ENCODE data around the gene KCNMB1.
A peak's percentile ranks its signal among the peaks of the same experiment; 100 is the strongest.
"Not testable (repeated sequence)": the region's sequence is repeated elsewhere in the genome, so short reads cannot be mapped to it uniquely, and the experiment has no call there.

The KCNMB1 gene

DNA sequence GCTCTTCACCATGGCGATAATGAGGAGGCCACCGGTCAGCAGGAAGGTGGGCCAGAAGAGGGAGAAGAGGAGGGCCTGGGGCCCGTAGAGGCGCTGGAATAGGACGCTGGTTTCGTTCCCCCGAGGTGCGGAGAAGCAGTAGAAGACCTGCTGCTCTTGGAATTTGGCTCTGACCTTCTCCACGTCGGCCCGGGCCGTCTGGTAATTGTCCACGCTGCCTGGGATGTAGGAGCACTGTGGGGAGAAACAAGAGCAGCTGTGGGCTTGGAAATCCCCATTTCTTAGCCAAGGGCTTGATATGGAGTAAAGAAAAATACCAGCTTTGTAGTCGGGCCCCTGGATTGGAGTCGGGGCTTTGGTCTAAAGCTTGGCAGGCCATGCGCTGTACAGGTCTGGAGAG, 10.4 kb downstream of the KCNMB1 start:
- no peak for ATAC-seq (ENCODE audit: low read depth)
- no peaks in the 10 kb centered on the region for H3K9me3 Mint-ChIP-seq
- peaks cover 8% of the 10 kb centered on the region for H3K27me3 Mint-ChIP-seq
- no peak overlapping the region for H3K27ac Mint-ChIP-seq
- no peaks in the 10 kb centered on the region for H3K4me1 Mint-ChIP-seq
- H3K36me3 Mint-ChIP-seq: no peaks in the 10 kb centered on the region
- no peak for DNase-seq (ENCODE audit: low spot score in 2 of 2)
- no peak overlapping the region for H3K4me3 Mint-ChIP-seq

DNA sequence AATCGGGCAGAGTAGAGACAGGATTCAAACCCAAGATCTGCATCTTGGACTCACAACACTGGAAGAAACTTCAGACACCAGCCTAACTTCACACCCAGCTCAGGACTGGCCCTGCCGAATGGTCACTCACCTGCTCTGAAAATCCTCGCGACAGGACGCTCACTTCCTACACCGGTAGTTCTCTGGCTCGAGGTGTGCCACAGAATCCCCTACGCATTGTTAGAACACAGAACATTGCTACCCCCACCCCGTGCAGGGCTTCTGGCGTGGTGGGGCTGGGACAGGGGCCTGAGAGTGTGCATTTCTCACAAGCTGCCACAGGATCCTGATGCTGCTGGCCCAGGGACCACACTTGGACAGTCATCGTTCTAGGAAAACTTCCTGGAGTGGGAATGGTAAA, 12.1 kb downstream of the KCNMB1 start:
- ATAC-seq (ENCODE audit: low read depth) (no peak), DNase-seq (ENCODE audit: low spot score in 2 of 2) (no peak)
- no peaks in the 10 kb centered on the region for H3K9me3 Mint-ChIP-seq
- no peaks in the 10 kb centered on the region for H3K4me1 Mint-ChIP-seq
- H3K4me3 Mint-ChIP-seq: no peak overlapping the region
- H3K36me3 Mint-ChIP-seq: no peaks in the 10 kb centered on the region
- H3K27ac Mint-ChIP-seq: no peak overlapping the region
- peaks cover 9% of the 10 kb centered on the region for H3K27me3 Mint-ChIP-seq

DNA sequence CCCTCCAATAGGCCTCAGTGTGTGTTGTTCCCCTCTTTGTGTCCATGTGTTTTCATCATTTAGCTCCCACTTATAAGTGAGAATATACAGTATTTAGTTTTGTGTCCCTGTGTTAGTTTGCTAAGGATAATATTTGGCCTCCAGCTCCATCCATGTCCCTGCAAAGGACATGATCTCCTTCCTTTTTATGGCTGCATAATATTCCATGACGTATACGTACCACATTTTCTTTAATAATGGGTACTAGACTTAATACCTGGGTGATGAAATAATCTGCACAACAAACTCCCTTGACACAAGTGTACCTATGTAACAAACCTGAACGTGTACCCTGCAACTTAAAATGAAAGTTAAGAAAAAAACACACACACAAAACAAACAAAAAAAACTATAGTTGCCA, 12.6 kb downstream of the KCNMB1 start:
- not testable (repeated sequence) for ATAC-seq (ENCODE audit: low read depth); H3K36me3 Mint-ChIP-seq; H3K27ac Mint-ChIP-seq; H3K4me3 Mint-ChIP-seq; H3K27me3 Mint-ChIP-seq; DNase-seq (ENCODE audit: low spot score in 2 of 2); H3K9me3 Mint-ChIP-seq; H3K4me1 Mint-ChIP-seq

DNA sequence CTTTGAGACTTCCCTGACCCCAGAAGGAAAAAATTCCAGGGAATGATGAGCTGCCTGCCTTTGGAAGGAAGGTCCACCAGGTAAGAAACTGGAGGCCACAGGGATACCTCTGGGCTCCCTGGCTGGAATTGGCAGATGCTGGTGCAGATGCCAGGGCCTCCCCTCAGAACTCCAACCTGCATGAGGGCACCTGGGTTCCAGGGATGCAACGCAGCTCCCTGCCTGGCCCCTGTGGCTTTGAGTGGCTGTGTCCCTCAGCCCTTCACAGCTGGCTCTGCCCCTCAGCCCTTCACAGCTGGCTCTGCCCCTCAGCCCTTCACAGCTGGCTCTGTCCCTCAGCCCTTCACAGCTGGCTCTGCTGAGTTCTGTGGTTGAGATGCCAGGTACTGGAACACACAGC, 13.9 kb downstream of the KCNMB1 start:
- Mint-ChIP-seq H3K27me3 (peaks cover 9% of the 10 kb centered on the region), H3K4me1 (no peaks in the 10 kb centered on the region), H3K9me3 (no peaks in the 10 kb centered on the region), H3K27ac (no peak overlapping the region), H3K4me3 (no peak overlapping the region), H3K36me3 (no peaks in the 10 kb centered on the region)
- ATAC-seq (ENCODE audit: low read depth) (no peak), DNase-seq (ENCODE audit: low spot score in 2 of 2) (no peak)

DNA sequence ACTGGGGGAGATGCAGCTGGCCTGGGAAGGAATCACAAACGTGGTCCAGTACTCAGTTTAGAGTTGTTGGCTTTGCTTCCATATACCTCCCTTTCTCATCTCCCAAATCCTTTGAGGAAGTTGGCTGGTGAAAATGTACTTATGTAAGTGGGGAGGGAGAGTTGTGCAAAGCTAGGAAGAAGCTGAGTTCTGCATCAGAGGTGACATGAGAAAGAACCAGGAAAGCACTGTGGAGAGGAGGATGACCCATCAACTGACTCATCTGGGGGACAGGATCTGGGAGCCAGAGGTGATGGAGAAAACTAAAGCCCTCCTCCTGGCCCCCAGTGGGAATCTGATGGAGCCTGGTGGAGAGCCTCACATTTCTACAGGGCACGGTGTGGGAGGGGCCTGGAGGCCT, 16.2 kb downstream of the KCNMB1 start:
- H3K4me3 Mint-ChIP-seq: no peak overlapping the region
- ATAC-seq (ENCODE audit: low read depth) (no peak), DNase-seq (ENCODE audit: low spot score in 2 of 2) (no peak)
- H3K27ac Mint-ChIP-seq: no peak overlapping the region
- H3K36me3 Mint-ChIP-seq: no peaks in the 10 kb centered on the region
- H3K9me3 Mint-ChIP-seq: no peaks in the 10 kb centered on the region
- H3K27me3 Mint-ChIP-seq: peaks cover 3% of the 10 kb centered on the region
- H3K4me1 Mint-ChIP-seq: no peaks in the 10 kb centered on the region

DNA sequence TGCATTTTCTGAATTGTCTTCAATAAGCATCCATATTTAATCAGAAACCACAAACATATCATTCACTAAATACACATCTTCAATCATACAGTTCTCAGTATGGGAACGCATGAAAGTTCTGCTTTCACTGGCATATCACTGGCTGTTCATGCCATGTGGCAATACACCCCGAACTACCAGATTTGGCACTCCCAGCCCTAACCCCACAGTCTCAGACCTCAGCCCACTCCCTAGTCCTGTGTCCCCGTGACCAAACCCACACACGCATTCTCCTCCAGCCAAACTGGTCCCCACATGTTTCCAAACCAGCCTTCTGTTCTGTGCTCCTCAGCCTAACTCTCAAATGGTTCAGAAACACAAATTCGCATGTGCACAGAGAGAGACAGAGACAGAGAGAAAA, 20.6 kb downstream of the KCNMB1 start:
- Mint-ChIP-seq H3K4me1 (no peaks in the 10 kb centered on the region), H3K27ac (no peak overlapping the region), H3K9me3 (no peaks in the 10 kb centered on the region), H3K4me3 (no peak overlapping the region), H3K36me3 (no peaks in the 10 kb centered on the region), H3K27me3 (peaks cover 3% of the 10 kb centered on the region)
- no peak for ATAC-seq (ENCODE audit: low read depth)
- no peak for DNase-seq (ENCODE audit: low spot score in 2 of 2)

DNA sequence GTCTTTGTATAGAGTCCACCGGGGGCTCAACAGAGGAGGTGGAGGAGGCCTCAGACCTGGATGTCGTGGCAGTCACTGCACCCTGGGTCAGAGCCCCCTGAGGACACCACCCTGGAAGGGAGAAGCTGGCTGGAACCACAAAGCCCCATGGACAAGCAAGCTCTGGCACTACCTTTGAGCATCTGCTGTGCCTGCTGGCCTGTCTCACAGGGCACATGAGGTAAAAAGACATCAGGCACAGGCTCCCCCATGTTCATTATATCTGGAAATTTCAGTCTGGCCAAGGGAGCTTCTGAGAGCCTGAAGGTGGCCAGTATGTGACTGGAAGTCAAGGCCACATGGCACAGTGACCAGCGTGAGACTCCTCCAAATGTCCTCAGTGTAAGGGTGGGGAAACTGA, 22.9 kb downstream of the KCNMB1 start:
- H3K27ac Mint-ChIP-seq: no peak overlapping the region
- H3K27me3 Mint-ChIP-seq: no peaks in the 10 kb centered on the region

DNA sequence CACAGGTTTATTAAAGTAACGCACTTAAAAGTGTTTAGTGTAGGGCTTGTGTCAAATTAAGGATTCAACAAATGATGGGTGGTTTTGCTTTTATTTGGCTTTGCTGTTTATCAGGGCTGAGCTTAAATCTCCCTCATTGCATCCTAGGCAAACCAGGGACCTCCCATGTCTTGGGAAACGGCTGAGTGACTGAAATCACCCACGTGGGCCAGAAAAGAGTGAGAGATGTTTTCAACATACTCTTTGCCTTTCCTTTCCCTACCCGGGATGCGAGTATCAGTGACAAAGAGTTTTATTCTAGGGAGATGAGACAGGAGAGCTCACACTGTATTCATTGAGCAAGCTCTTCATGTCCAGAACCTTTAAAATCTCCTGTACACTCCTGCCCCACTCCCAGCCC, 23.3 kb downstream of the KCNMB1 start:
- H3K27ac Mint-ChIP-seq: no peak overlapping the region
- H3K27me3 Mint-ChIP-seq: no peaks in the 10 kb centered on the region
- no peak overlapping the region for H3K4me3 Mint-ChIP-seq
- no peaks in the 10 kb centered on the region for H3K4me1 Mint-ChIP-seq
- no peaks in the 10 kb centered on the region for H3K36me3 Mint-ChIP-seq
- DNase-seq (ENCODE audit: low spot score in 2 of 2) (no peak), ATAC-seq (ENCODE audit: low read depth) (no peak)
- H3K9me3 Mint-ChIP-seq: no peaks in the 10 kb centered on the region

More for the DNA sequence above, 22.9 kb downstream of the KCNMB1 start:
- no peak for DNase-seq (ENCODE audit: low spot score in 2 of 2)
- Mint-ChIP-seq H3K4me1 (no peaks in the 10 kb centered on the region), H3K4me3 (no peak overlapping the region), H3K36me3 (no peaks in the 10 kb centered on the region), H3K9me3 (no peaks in the 10 kb centered on the region)
- no peak for ATAC-seq (ENCODE audit: low read depth)

DNA sequence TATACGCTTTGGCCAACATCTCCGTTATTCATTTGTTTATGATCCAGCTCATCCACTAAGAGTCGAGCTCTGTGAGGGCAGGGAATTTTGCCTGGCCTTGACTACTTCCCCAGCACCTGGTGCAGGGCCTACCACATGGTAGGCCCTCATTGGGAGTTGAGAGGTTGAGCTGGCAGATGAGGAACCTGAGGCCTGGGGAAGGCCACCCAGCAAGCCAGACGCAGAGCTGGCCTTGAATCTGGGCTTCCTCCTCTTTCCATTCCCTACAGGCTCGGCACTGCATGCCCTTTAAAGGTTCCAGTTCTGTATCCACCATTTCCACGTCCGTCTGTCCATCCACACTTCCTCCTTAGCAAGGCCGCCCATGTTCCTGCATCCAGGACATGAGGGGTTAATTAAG, 24.2 kb downstream of the KCNMB1 start:
- DNase-seq (ENCODE audit: low spot score in 2 of 2): no peak
- Mint-ChIP-seq H3K4me1 (peaks cover 5% of the 10 kb centered on the region), H3K4me3 (no peak overlapping the region), H3K9me3 (no peaks in the 10 kb centered on the region), H3K36me3 (no peaks in the 10 kb centered on the region), H3K27ac (no peak overlapping the region), H3K27me3 (no peaks in the 10 kb centered on the region)
- no peak for ATAC-seq (ENCODE audit: low read depth)

DNA sequence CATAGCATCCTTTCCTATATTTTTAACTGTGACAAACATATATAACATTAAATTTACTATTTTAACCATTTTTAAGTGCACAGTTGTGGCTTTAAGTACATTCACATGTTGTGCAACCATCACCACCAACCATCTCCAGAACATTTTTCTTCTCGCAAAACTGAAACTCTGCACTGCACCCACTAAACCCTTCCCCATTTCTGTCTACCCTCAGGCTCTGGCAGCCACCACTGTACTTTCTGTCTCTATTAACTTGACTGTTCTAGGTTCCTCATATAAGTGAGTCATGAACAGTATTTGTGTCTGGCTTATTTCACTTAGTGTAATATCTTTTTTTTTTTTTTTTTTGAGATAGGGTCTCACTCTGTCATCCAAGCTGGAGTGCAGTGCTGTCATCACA, 25.5 kb downstream of the KCNMB1 start:
- H3K27me3 Mint-ChIP-seq: no peaks in the 10 kb centered on the region
- no peak overlapping the region for H3K4me3 Mint-ChIP-seq
- H3K9me3 Mint-ChIP-seq: no peaks in the 10 kb centered on the region
- H3K4me1 Mint-ChIP-seq: peaks cover 5% of the 10 kb centered on the region
- H3K27ac Mint-ChIP-seq: no peak overlapping the region
- DNase-seq (ENCODE audit: low spot score in 2 of 2) (no peak), ATAC-seq (ENCODE audit: low read depth) (no peak)
- H3K36me3 Mint-ChIP-seq: no peaks in the 10 kb centered on the region

DNA sequence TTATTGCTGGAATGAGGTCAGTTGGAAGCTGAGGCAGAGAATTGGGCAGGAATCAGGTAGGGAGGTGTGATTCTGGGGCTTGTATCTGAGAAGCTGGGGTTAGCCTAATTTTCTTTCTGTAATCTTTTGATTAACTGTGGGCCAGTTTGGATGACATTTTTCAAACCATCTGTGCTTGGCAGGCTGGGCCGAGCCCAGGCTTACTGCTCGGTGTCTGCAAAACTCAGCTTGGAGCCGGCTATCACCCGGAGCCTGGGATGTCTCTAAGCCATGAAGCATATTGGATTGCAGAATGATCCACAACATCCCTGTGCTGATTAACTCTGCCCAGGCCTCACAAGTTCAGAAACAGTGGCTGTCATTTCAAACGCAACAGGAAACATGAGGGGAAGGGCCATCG, 26.5 kb downstream of the KCNMB1 start:
- no peak for DNase-seq (ENCODE audit: low spot score in 2 of 2)
- no peaks in the 10 kb centered on the region for H3K9me3 Mint-ChIP-seq
- H3K4me1 Mint-ChIP-seq: peaks cover 11% of the 10 kb centered on the region
- no peak for ATAC-seq (ENCODE audit: low read depth)
- no peak overlapping the region for H3K4me3 Mint-ChIP-seq
- H3K27me3 Mint-ChIP-seq: no peaks in the 10 kb centered on the region
- H3K27ac Mint-ChIP-seq: no peak overlapping the region
- H3K36me3 Mint-ChIP-seq: no peaks in the 10 kb centered on the region

DNA sequence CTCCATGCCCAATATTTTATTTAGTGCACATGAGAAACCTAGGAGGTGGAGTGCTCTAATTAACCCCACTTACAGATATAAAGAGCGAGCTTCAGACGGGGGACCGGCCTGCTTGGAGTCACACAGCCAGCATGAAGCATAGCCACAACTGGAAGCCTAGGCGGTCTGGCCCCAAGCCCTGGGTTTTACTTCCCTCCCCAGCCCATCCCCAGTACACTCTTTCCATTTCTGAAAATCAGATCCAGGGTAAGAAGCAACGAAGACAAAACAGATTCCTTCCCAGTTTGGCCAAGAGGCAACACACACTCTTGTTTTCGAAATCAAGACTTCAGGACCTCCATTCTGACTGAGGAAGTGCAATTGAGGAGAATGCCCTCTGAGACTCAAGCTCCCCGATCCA, 27.1 kb downstream of the KCNMB1 start:
- Mint-ChIP-seq H3K27ac (no peak overlapping the region), H3K27me3 (no peaks in the 10 kb centered on the region), H3K36me3 (no peaks in the 10 kb centered on the region), H3K4me3 (no peak overlapping the region), H3K9me3 (no peaks in the 10 kb centered on the region), H3K4me1 (peaks cover 13% of the 10 kb centered on the region)
- no peak for DNase-seq (ENCODE audit: low spot score in 2 of 2)
- no peak for ATAC-seq (ENCODE audit: low read depth)

DNA sequence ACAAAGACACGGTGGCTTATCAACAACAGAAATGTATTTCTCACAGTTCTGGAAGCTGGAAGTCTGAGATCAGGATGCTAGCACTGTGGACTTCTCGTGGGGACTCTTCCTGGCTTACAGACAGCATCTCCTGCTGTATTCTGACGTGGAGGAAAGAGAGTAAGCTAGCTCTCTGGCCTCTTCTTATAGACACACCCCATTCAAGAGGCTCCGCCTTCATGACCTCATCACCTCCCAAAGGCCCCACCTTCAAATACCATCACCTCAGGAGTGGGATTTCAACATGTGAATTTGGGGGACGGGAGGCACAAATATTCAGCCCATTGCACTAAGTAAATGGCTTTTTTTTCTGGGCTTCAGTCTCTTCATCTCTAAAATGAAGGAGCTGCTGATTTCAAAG, 27.6 kb downstream of the KCNMB1 start:
- no peaks in the 10 kb centered on the region for H3K36me3 Mint-ChIP-seq
- no peaks in the 10 kb centered on the region for H3K9me3 Mint-ChIP-seq
- DNase-seq (ENCODE audit: low spot score in 2 of 2) (no peak), ATAC-seq (ENCODE audit: low read depth) (no peak)
- no peak overlapping the region for H3K27ac Mint-ChIP-seq
- H3K4me1 Mint-ChIP-seq: peaks cover 13% of the 10 kb centered on the region
- H3K4me3 Mint-ChIP-seq: no peak overlapping the region
- H3K27me3 Mint-ChIP-seq: no peaks in the 10 kb centered on the region

DNA sequence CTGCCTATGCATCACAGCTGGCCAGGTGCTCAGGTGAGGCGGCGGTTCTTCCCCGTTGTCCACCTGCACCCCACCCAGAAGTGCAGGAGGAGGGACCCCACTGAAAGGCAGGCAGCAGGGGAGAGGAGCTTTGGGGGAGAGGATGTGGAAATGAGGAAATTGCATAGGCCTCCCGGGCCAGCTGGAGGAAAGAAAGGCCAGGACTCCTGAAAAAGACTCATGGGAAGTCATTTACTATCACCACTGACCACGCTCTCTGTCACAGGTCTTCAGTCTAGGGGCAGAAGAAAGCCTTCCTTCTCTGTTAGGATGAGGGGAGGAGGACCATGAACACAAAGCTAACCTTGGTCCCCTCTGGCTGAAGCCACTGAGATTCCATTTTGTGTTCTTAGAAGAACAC, 28.1 kb downstream of the KCNMB1 start:
- H3K4me3 Mint-ChIP-seq: no peak overlapping the region
- H3K36me3 Mint-ChIP-seq: no peaks in the 10 kb centered on the region
- H3K27me3 Mint-ChIP-seq: no peaks in the 10 kb centered on the region
- H3K4me1 Mint-ChIP-seq: peaks cover 13% of the 10 kb centered on the region
- ATAC-seq (ENCODE audit: low read depth): no peak
- no peaks in the 10 kb centered on the region for H3K9me3 Mint-ChIP-seq
- no peak for DNase-seq (ENCODE audit: low spot score in 2 of 2)
- H3K27ac Mint-ChIP-seq: no peak overlapping the region

DNA sequence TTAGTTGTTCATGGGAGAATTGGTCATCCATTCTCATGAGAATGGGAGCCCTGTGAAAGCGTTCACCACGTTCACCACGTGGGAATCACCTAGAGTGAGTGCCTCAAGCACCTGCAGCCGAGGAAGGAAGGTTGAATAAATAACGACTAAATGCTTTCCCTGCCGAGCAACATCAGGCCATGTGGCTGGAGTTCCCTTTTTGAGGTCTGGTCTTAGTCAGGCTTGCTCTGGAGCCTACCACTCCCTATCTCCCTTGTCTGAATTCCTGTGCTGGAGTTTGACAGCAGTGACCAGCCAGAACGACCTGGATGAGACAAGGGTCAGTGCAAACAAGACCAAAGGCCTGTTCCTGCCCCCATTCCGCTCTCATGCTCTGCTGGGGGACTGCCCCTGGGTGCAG, 28.5 kb downstream of the KCNMB1 start:
- Mint-ChIP-seq H3K9me3 (no peaks in the 10 kb centered on the region), H3K36me3 (no peaks in the 10 kb centered on the region), H3K27ac (no peak overlapping the region), H3K4me1 (peaks cover 13% of the 10 kb centered on the region), H3K4me3 (no peak overlapping the region), H3K27me3 (no peaks in the 10 kb centered on the region)
- ATAC-seq (ENCODE audit: low read depth) (no peak), DNase-seq (ENCODE audit: low spot score in 2 of 2) (no peak)

DNA sequence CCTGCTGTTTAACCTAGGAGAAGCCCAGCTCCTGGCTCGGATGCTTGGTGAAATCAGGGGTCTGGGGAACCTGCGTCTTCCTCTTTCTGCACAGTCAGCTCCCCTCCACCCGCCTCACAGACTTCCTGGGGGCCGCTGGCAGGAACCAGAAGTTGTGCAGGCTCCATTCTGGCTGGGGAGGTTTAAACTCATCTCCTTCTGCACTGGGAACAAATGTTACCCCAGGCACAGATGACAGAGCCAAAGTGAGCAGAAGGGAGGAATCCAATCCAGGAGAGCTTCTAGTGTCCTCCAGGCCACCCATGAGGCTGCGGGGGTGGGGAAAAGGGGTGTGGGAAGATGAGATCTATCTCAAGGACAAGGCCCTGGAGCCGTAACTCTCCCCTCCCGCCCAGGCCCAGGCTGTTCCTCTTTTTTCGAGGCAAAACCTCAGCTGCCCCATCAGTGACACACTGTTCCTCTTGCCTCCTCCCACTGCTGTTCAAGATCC, 31.2 kb downstream of the KCNMB1 start:
- DNase-seq (ENCODE audit: low spot score in 2 of 2) (peak; percentile 8 to 18), ATAC-seq (ENCODE audit: low read depth) (peak; percentile 75)
- Mint-ChIP-seq H3K4me3 (peak overlapping the region; percentile 47), H3K27me3 (peaks cover 8% of the 10 kb centered on the region), H3K9me3 (no peaks in the 10 kb centered on the region), H3K27ac (peak overlapping the region; percentile 71), H3K36me3 (no peaks in the 10 kb centered on the region), H3K4me1 (peaks cover 13% of the 10 kb centered on the region)

Measured in memory B cell (primary cell).